Upper lobe of left lung (tissue), 6 donors: ENCODE measurements around the gene TMEM175. TPM values are rescaled to one million over a fixed set of nuclear protein-coding genes. Genes with fewer than 3 reads are reported as not detected.

Experiments
- ATAC-seq, 2 donors: fragments of 200-7000 bp; cut with Tn5 transposase; one replicate each; pipeline ENCODE4 v1.9.1; 2022; ENCODE audit warnings: mild to moderate bottlenecking in 2 of 2, moderate library complexity in 2 of 2; ENCODE audit not compliant: low FRiP score in 2 of 2
- DNase-seq, 2 donors: peaks; one replicate each; pipeline ENCODE4 v3.0.0-alpha.2; 2019 to 2020
- H3K27ac ChIP-seq, 4 donors: fragments of 200-600 bp; sonication (generic); one replicate each; pipeline ENCODE4 v1.5.1; 2016 to 2019
- H3K27me3 ChIP-seq, 4 donors: fragments of 200-600 bp; sonication (generic); one replicate each; pipeline ENCODE4 v1.5.1; 2017 to 2019
- H3K36me3 ChIP-seq, 4 donors: fragments of 200-600 bp; sonication (generic); one replicate each; pipeline ENCODE4 v1.5.1; 2016 to 2019
- H3K4me1 ChIP-seq, 4 donors: fragments of 200-600 bp; sonication (generic); one replicate each; pipeline ENCODE4 v1.5.1; 2018 to 2019
- H3K4me3 ChIP-seq, 4 donors: fragments of 200-600 bp; sonication (generic); one replicate each; pipeline ENCODE4 v1.5.1; 2017 to 2019; ENCODE audit warnings: mild to moderate bottlenecking in 2 of 4, moderate library complexity in 1 of 4
- H3K9me3 ChIP-seq, 4 donors: fragments of 200-600 bp; sonication (generic); one replicate each; pipeline ENCODE4 v1.5.1; 2018 to 2019
- CTCF ChIP-seq, 6 experiments: fragments of 450-650 bp in 4 of 6; fragments of 200-600 bp in 2 of 6; sonication (generic) in 2 of 6; IDR thresholded peaks; one replicate each; pipeline ENCODE4 v1.5.1; 2016 to 2019; ENCODE audit warnings: antibody characterized with exemption in 6 of 6
- EP300 ChIP-seq, 4 donors: sonication (generic); formaldehyde crosslinking; IDR thresholded peaks; one replicate each; pipeline ENCODE4 v1.5.1; 2017; ENCODE audit warnings: antibody characterized with exemption in 4 of 4, control low read depth in 2 of 4
- POLR2A ChIP-seq, 4 donors: fragments of 450-650 bp; IDR thresholded peaks; one replicate each; pipeline ENCODE4 v1.5.1; 2016 to 2017; ENCODE audit warnings: antibody characterized with exemption in 4 of 4, mild to moderate bottlenecking in 2 of 4
- POLR2AphosphoS5 ChIP-seq, 2 donors: sonication (generic); formaldehyde crosslinking; IDR thresholded peaks; one replicate each; pipeline ENCODE4 v1.5.1; 2017; ENCODE audit warnings: antibody characterized with exemption in 2 of 2
- WGBS, 2 donors: methylation state at CpG; one replicate each; pipeline ENCODE4 v1.1.5; 2017 to 2018; 5-methylcytosine and 5-hydroxymethylcytosine counted together
- total RNA-seq, 6 donors: library from RNA; depleted of rRNA in 4 of 6; stranded (reverse); fragments of >200 nt in 4 of 6; gene quantifications; one replicate each; pipeline versions ENCODE4 v1.1.0 to v1.2.1, GENCODE V29; 2016 to 2021
- donor health status: DM: no; HTN: no; CAD: no; lungs with moderate emphysema.
- donor health status: DM: no; HTN: yes; CAD: no; lungs with severe emphysema.

TMEM175 gene
- total RNA-seq, 6 donors from 2014 or later, result 24.6 to 126 (median 41.8) TPM

- H3K4me1 ChIP-seq, result peaks cover 25 to 41% (median 32%) of the 10 kb centered on the region in 4 donors
- DNase-seq, result peak in 1 of 2 donors; percentile 86
- no peak for ATAC-seq
- no peaks in the 10 kb centered on the region for H3K27me3 ChIP-seq
- TF ChIP-seq EP300 (IDR thresholded peaks at IDR 0.05), result no peak
- no peak for TF ChIP-seq POLR2AphosphoS5 (IDR thresholded peaks at IDR 0.05)
- no peak for TF ChIP-seq POLR2A (IDR thresholded peaks at IDR 0.05)
- no peak for TF ChIP-seq CTCF (IDR thresholded peaks at IDR 0.05)
- no peak overlapping the region for H3K4me3 ChIP-seq
- no peak overlapping the region for H3K27ac ChIP-seq
- WGBS, 2 donors, result 94 to 98% methylated on average over 9 to 50 of the region's 58 CpGs
- H3K36me3 ChIP-seq, result peaks cover 0 to 18% (median 9%) of the 10 kb centered on the region in 4 donors
- no peaks in the 10 kb centered on the region for H3K9me3 ChIP-seq
These were observed 57.6 kb downstream of the TMEM175 start for GRCh38 chr4:989722-990471.

- Histone ChIP-seq H3K4me1 (peaks cover 17 to 33% (median 25%) of the 10 kb centered on the region in 4 donors), H3K4me3 (no peak overlapping the region), H3K9me3 (no peaks in the 10 kb centered on the region), H3K27ac (no peak overlapping the region), H3K27me3 (no peaks in the 10 kb centered on the region), H3K36me3 (peaks cover 0 to 18% (median 9%) of the 10 kb centered on the region in 4 donors)
- TF ChIP-seq POLR2A (IDR thresholded peaks at IDR 0.05), result no peak
- no peak for TF ChIP-seq EP300 (IDR thresholded peaks at IDR 0.05)
- no peak for TF ChIP-seq CTCF (IDR thresholded peaks at IDR 0.05)
- no peak for TF ChIP-seq POLR2AphosphoS5 (IDR thresholded peaks at IDR 0.05)
- DNase-seq (peak in 1 of 2 donors; percentile 79), ATAC-seq (no peak)
- WGBS, 2 donors, result 93 to 100% methylated on average over 10 to 14 of the region's 26 CpGs
These were observed 58.6 kb downstream of the TMEM175 start for GRCh38 chr4:990746-991367.

GRCh38 chr4:991451-992296, 59.4 kb downstream of the TMEM175 start:
- no peaks in the 10 kb centered on the region for H3K9me3 ChIP-seq
- peaks cover 0 to 18% (median 9%) of the 10 kb centered on the region in 4 donors for H3K36me3 ChIP-seq
- peaks cover 0 to 7% (median 0%) of the 10 kb centered on the region in 4 donors for H3K27me3 ChIP-seq
- no peak overlapping the region for H3K4me3 ChIP-seq
- ATAC-seq (no peak), DNase-seq (peak in 1 of 2 donors; percentile 83)
- H3K27ac ChIP-seq, result peak overlapping the region; percentile 72 to 88 (median 83)
- WGBS, 2 donors, result 92 to 98% methylated on average over 10 to 45 of the region's 50 CpGs
- peaks cover 10 to 26% (median 19%) of the 10 kb centered on the region in 4 donors for H3K4me1 ChIP-seq
- TF ChIP-seq CTCF (IDR thresholded peaks at IDR 0.05) (no peak), EP300 (IDR thresholded peaks at IDR 0.05) (no peak), POLR2A (IDR thresholded peaks at IDR 0.05) (no peak), POLR2AphosphoS5 (IDR thresholded peaks at IDR 0.05) (no peak)

GRCh38 chr4:992297-993110, 60.2 kb downstream of the TMEM175 start:
- H3K9me3 ChIP-seq, result no peaks in the 10 kb centered on the region
- H3K36me3 ChIP-seq, result peaks cover 0 to 18% (median 9%) of the 10 kb centered on the region in 4 donors
- 52 to 55% methylated on average over 6 to 20 of the region's 25 CpGs for whole genome bisulfite sequencing, 2 donors
- peak overlapping the region in 3 of 4 donors; percentile 16 to 39 (median 29) for H3K4me3 ChIP-seq
- peak overlapping the region; percentile 72 to 88 (median 83) for H3K27ac ChIP-seq
- DNase-seq, result peak; percentile 83 to 92
- peaks cover 13 to 27% (median 21%) of the 10 kb centered on the region in 4 donors for H3K4me1 ChIP-seq
- ATAC-seq, result peak; percentile 44 to 88
- no peak for TF ChIP-seq CTCF (IDR thresholded peaks at IDR 0.05)
- no peak for TF ChIP-seq EP300 (IDR thresholded peaks at IDR 0.05)
- TF ChIP-seq POLR2AphosphoS5 (IDR thresholded peaks at IDR 0.05), result peak in 1 of 2 donors; percentile 52
- TF ChIP-seq POLR2A (IDR thresholded peaks at IDR 0.05), result peak in 1 of 4 donors; percentile 52
- H3K27me3 ChIP-seq, result peaks cover 0 to 15% (median 4%) of the 10 kb centered on the region in 4 donors
